ENCODE measurements around the gene NUP98.

GRCh38 chr11:3845670-3846069, 48.3 kb upstream of the NUP98 start:
- TF ChIP-seq CTCF (conservative IDR thresholded peaks at IDR 0.05; ENCODE audit: low read depth, low read length) = no peak
- no peak for TF ChIP-seq EZH2phosphoT487 (IDR thresholded peaks at IDR 0.05; ENCODE audit: borderline replicate concordance, low read length)
- TF ChIP-seq EZH2 (IDR thresholded peaks at IDR 0.05; ENCODE audit: low read length, unreplicated experiment) = no peak
